ENCODE measurements around the gene ITPRIPL2. TPM values are rescaled to one million over a fixed set of nuclear protein-coding genes. Genes with fewer than 3 reads are reported as not detected.

ITPRIPL2 gene
- total and polyA plus RNA-seq, 2 of the 13 experiments (the other 11 are each of a cell fraction or from before 2014, with no cell fraction given), result 5.9 to 12.6 TPM

DNA sequence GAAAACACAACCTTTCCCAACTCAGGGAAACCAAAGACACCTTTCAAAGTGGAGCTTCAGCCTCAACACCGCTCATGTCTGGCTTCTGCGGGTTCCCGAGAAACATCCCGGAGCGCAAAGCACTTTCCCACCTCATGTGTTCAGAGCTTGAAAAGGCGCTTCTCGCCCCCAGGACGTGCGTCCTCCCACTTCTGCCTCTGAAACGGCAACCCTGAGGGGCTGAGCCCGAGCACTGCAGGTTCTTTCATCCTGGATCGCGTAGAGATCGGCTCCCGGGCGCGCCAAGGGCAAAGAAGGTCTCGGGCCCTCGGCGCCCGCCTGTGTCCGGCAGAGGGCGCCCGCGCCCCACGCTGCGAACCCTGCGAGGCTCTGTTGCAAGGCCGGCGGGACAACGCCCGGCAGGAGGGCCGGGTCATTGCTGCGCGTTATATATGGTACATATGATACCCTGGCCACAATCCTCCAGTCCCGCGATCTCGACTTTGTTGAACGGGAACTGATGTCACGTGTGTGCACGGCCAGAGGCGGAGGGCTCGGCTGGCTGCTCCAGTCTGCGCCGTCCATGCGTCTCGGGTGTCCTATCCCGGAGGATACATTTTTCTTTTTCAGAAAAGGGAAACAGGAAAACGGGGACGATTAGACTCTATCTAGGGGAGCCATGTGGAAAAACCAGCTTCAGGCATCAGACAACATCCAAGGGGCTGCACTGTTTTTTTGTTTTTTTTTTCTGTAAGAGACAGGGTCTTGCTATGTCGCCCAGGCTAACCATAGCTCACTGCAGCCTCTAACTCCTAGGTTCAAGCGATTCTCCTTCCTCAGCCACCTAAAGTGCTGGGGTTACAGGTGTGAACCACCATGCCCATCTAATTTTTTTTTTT, 27.2 kb upstream of the ITPRIPL2 start (continued):
- TF ChIP-seq PHF5A (CRISPR knock-in tag; IDR thresholded peaks at IDR 0.05; ENCODE audit: low read depth, unreplicated experiment), result peak; percentile 31
- peak; percentile 92 for TF ChIP-seq ZSCAN31 (CRISPR knock-in tag; IDR thresholded peaks at IDR 0.05; ENCODE audit: low read depth)
- TF ChIP-seq KDM5B (CRISPR knock-in tag; IDR thresholded peaks at IDR 0.05; ENCODE audit: borderline replicate concordance), result peak; percentile 98
- no peak for TF ChIP-seq NONO (IDR thresholded peaks at IDR 0.05)
- TF ChIP-seq NONO (CRISPR knock-in tag; conservative IDR thresholded peaks at IDR 0.05), result 0 out of 2 replicates have a peak, but pooled peaks have one; percentile 76
- 0 out of 2 replicates have a peak, but pooled peaks have one; percentile 40 for TF ChIP-seq ZNF772 (CRISPR knock-in tag; IDR thresholded peaks at IDR 0.05)
- TF ChIP-seq, protein P1, sequence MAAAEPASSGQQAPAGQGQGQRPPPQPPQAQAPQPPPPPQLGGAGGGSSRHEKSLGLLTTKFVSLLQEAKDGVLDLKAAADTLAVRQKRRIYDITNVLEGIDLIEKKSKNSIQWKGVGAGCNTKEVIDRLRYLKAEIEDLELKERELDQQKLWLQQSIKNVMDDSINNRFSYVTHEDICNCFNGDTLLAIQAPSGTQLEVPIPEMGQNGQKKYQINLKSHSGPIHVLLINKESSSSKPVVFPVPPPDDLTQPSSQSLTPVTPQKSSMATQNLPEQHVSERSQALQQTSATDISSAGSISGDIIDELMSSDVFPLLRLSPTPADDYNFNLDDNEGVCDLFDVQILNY (CRISPR knock-in tag; conservative IDR thresholded peaks at IDR 0.05), result no peak; the same call in none of the 2 replicates
- peak; percentile 87; the same call in 1 of the 2 replicates for TF ChIP-seq NFKBIZ (CRISPR knock-in tag; IDR thresholded peaks at IDR 0.05)
- peak; percentile 92 for TF ChIP-seq AGO1 (IDR thresholded peaks at IDR 0.05; ENCODE audit: low read depth, low read length, poor library complexity, severe bottlenecking)
- TF ChIP-seq NFIB (CRISPR knock-in tag; IDR thresholded peaks at IDR 0.05; ENCODE audit: borderline replicate concordance), result no peak
- peak; percentile 91 for TF ChIP-seq ZNF563 (CRISPR knock-in tag; IDR thresholded peaks at IDR 0.05)
- peak; percentile 52; the same call in 1 of the 2 replicates for TF ChIP-seq ZKSCAN1 (IDR thresholded peaks at IDR 0.05; ENCODE audit: low read length)
- TF ChIP-seq SMARCC2 (IDR thresholded peaks at IDR 0.05), result no peak
- peak; percentile 76 for TF ChIP-seq GATAD1 (CRISPR knock-in tag; IDR thresholded peaks at IDR 0.05)
- peak; percentile 54; the same call in 1 of the 2 replicates for TF ChIP-seq ZC3H13 (CRISPR knock-in tag; IDR thresholded peaks at IDR 0.05)
- TF ChIP-seq YEATS2 (CRISPR knock-in tag; IDR thresholded peaks at IDR 0.05; ENCODE audit: borderline replicate concordance), result peak; percentile 81; the same call in 1 of the 2 replicates
- TF ChIP-seq ZNF484 (CRISPR knock-in tag; IDR thresholded peaks at IDR 0.05; ENCODE audit: borderline replicate concordance, low read depth), result no peak
- peak; percentile 67 for TF ChIP-seq HNF4A (CRISPR knock-in tag; IDR thresholded peaks at IDR 0.05)
- TF ChIP-seq, protein P2, sequence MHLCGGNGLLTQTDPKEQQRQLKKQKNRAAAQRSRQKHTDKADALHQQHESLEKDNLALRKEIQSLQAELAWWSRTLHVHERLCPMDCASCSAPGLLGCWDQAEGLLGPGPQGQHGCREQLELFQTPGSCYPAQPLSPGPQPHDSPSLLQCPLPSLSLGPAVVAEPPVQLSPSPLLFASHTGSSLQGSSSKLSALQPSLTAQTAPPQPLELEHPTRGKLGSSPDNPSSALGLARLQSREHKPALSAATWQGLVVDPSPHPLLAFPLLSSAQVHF (CRISPR knock-in tag; IDR thresholded peaks at IDR 0.05), result no peak
- TF ChIP-seq ZFP62 (CRISPR knock-in tag; IDR thresholded peaks at IDR 0.05), result peak; percentile 94
- TF ChIP-seq, protein P3, sequence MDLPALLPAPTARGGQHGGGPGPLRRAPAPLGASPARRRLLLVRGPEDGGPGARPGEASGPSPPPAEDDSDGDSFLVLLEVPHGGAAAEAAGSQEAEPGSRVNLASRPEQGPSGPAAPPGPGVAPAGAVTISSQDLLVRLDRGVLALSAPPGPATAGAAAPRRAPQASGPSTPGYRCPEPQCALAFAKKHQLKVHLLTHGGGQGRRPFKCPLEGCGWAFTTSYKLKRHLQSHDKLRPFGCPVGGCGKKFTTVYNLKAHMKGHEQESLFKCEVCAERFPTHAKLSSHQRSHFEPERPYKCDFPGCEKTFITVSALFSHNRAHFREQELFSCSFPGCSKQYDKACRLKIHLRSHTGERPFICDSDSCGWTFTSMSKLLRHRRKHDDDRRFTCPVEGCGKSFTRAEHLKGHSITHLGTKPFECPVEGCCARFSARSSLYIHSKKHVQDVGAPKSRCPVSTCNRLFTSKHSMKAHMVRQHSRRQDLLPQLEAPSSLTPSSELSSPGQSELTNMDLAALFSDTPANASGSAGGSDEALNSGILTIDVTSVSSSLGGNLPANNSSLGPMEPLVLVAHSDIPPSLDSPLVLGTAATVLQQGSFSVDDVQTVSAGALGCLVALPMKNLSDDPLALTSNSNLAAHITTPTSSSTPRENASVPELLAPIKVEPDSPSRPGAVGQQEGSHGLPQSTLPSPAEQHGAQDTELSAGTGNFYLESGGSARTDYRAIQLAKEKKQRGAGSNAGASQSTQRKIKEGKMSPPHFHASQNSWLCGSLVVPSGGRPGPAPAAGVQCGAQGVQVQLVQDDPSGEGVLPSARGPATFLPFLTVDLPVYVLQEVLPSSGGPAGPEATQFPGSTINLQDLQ (CRISPR knock-in tag; IDR thresholded peaks at IDR 0.05), result peak; percentile 73; the same call in 1 of the 2 replicates
- TF ChIP-seq SMAD1 (CRISPR knock-in tag; IDR thresholded peaks at IDR 0.05; ENCODE audit: borderline replicate concordance, low read depth), result 0 out of 2 replicates have a peak, but pooled peaks have one; percentile 39
- no peak for TF ChIP-seq ZNF660 (CRISPR knock-in tag; IDR thresholded peaks at IDR 0.05; ENCODE audit: borderline replicate concordance, low read depth)
- TF ChIP-seq, protein P4, sequence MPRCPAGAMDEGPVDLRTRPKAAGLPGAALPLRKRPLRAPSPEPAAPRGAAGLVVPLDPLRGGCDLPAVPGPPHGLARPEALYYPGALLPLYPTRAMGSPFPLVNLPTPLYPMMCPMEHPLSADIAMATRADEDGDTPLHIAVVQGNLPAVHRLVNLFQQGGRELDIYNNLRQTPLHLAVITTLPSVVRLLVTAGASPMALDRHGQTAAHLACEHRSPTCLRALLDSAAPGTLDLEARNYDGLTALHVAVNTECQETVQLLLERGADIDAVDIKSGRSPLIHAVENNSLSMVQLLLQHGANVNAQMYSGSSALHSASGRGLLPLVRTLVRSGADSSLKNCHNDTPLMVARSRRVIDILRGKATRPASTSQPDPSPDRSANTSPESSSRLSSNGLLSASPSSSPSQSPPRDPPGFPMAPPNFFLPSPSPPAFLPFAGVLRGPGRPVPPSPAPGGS (CRISPR knock-in tag; IDR thresholded peaks at IDR 0.05), result peak; percentile 85

Measured in HepG2 (cell line).